H1 (cell line): ENCODE results near the gene LDLRAP1.

Experiments
- CTCF ChIP-seq, 3 experiments: IDR thresholded peaks; 1 replicate in 2 of 3; 2 replicates in 1 of 3; pipeline versions ENCODE4 v1.5.1 to v1.6.1; 2011; ENCODE audit warnings: low read length in 3 of 3, mild to moderate bottlenecking in 3 of 3, inconsistent platforms in 2 of 3, low read depth in 1 of 3, moderate library complexity in 1 of 3; ENCODE audit not compliant: insufficient read depth in 1 of 3; ENCODE audit errors: control extremely low read depth in 1 of 3
- MAX ChIP-seq: IDR thresholded peaks from 2 replicates; pipeline ENCODE4 v1.6.1; 2012; ENCODE audit warnings: inconsistent platforms
- POLR2A ChIP-seq, 2 experiments: IDR thresholded peaks; 1 replicate in 1 of 2; 2 replicates in 1 of 2; pipeline ENCODE4 v1.6.1; 2011; ENCODE audit warnings: low read depth in 2 of 2, low read length in 2 of 2, mild to moderate bottlenecking in 2 of 2; ENCODE audit errors: control extremely low read depth in 1 of 2
- RAD21 ChIP-seq, 2 experiments: IDR thresholded peaks in 1 of 2; conservative IDR thresholded peaks in 1 of 2; 2 replicates each; pipeline ENCODE4 v1.6.1; 2011; ENCODE audit warnings: low read depth in 2 of 2, low read length in 2 of 2, improper control_type of control experiment in 1 of 2, inconsistent platforms in 1 of 2, mild to moderate bottlenecking in 1 of 2, moderate library complexity in 1 of 2
- SIRT6 ChIP-seq: IDR thresholded peaks from one replicate; pipeline ENCODE4 v1.7.1; 2012; ENCODE audit warnings: low read length, inconsistent platforms

- no peak for TF ChIP-seq CTCF (IDR thresholded peaks at IDR 0.05; ENCODE audit: control extremely low read depth in 1 of 3, insufficient read depth in 1 of 3, low read depth in 1 of 3, low read length in 3 of 3)
- TF ChIP-seq SIRT6, result no peak
- no peak for TF ChIP-seq RAD21 (IDR thresholded peaks at IDR 0.05 in 1 of 2, conservative IDR thresholded peaks at IDR 0.05 in 1 of 2; ENCODE audit: low read depth in 2 of 2, low read length in 2 of 2)
- TF ChIP-seq MAX, result no peak
- no peak for TF ChIP-seq POLR2A (IDR thresholded peaks at IDR 0.05; ENCODE audit: control extremely low read depth in 1 of 2, low read depth in 2 of 2, low read length in 2 of 2)
These were observed 5.2 kb downstream of the LDLRAP1 start for GRCh38 chr1:25548601-25549000.
